GM19328 (cell line): ENCODE results near the gene ETV6.

ENCODE experiments used
- ATAC-seq: cut with Tn5 transposase; IDR thresholded peaks from one replicate; pipeline ENCODE4 v1.9.1; 2021; ENCODE audit warnings: mild to moderate bottlenecking, moderate library complexity; ENCODE audit not compliant: unreplicated experiment

Gene ETV6

GRCh38 chr12:11875414-11875935, 226.0 kb downstream of the ETV6 start:
- ATAC-seq, result no peak

GRCh38 chr12:11876307-11876706, 226.8 kb downstream of the ETV6 start:
- ATAC-seq, result no peak

GRCh38 chr12:11877102-11877826, 227.8 kb downstream of the ETV6 start:
- ATAC-seq, result no peak

GRCh38 chr12:11877869-11878780, 228.7 kb downstream of the ETV6 start:
- ATAC-seq, result no peak

GRCh38 chr12:11879306-11879705, 229.8 kb downstream of the ETV6 start:
- no peak for ATAC-seq

GRCh38 chr12:11880381-11880780, 230.9 kb downstream of the ETV6 start:
- ATAC-seq, result no peak

- no peak for ATAC-seq
These were observed 232.4 kb downstream of the ETV6 start for GRCh38 chr12:11881835-11882234.

GRCh38 chr12:11882301-11883019, 233.0 kb downstream of the ETV6 start:
- ATAC-seq, result no peak

- no peak for ATAC-seq
These were observed 234.6 kb downstream of the ETV6 start for GRCh38 chr12:11884116-11884515.

GRCh38 chr12:11884706-11885105, 235.2 kb downstream of the ETV6 start:
- ATAC-seq, result no peak

- ATAC-seq, result no peak
These were observed 236.0 kb downstream of the ETV6 start for GRCh38 chr12:11885261-11886038.

- ATAC-seq, result no peak
These were observed 236.9 kb downstream of the ETV6 start for GRCh38 chr12:11886339-11886738.

- ATAC-seq, result no peak
These were observed 238.6 kb downstream of the ETV6 start for GRCh38 chr12:11888029-11888428.

GRCh38 chr12:11891346-11891745, 241.9 kb downstream of the ETV6 start:
- ATAC-seq, result no peak

GRCh38 chr12:11891754-11892386, 242.4 kb downstream of the ETV6 start:
- ATAC-seq, result no peak

- ATAC-seq, result no peak
These were observed 244.5 kb downstream of the ETV6 start for GRCh38 chr12:11893998-11894397.

- ATAC-seq, result no peak
These were observed 245.4 kb downstream of the ETV6 start for GRCh38 chr12:11894890-11895289.

- ATAC-seq, result no peak
These were observed 246.1 kb downstream of the ETV6 start for GRCh38 chr12:11895421-11896078.

- ATAC-seq, result no peak
These were observed 247.0 kb downstream of the ETV6 start for GRCh38 chr12:11896417-11896929.
